Eye (tissue), 1 donor: ENCODE data around the gene ARHGAP9.
"Not testable (repeated sequence)": the region's sequence is repeated elsewhere in the genome, so short reads cannot be mapped to it uniquely, and the experiment has no call there.

ENCODE experiments used
- DNase-seq: peaks from one replicate; pipeline ENCODE4 v3.0.0-alpha.2; 2015

The ARHGAP9 gene

GRCh38 chr12:57517187-57517586 lies 37.5 kb upstream of the ARHGAP9 start:
- no peak for DNase-seq

- DNase-seq, result no peak
These were observed 37.0 kb upstream of the ARHGAP9 start for GRCh38 chr12:57516617-57517153.

GRCh38 chr12:57515934-57516541 lies 36.4 kb upstream of the ARHGAP9 start:
- no peak for DNase-seq

GRCh38 chr12:57515408-57515933 lies 35.8 kb upstream of the ARHGAP9 start:
- DNase-seq, result no peak

GRCh38 chr12:57514720-57515407 lies 35.2 kb upstream of the ARHGAP9 start:
- no peak for DNase-seq

GRCh38 chr12:57514246-57514645 lies 34.6 kb upstream of the ARHGAP9 start:
- DNase-seq, result not testable (repeated sequence)

- DNase-seq, result not testable (repeated sequence)
These were observed 34.0 kb upstream of the ARHGAP9 start for GRCh38 chr12:57513677-57514076.

- no peak for DNase-seq
These were observed 33.6 kb upstream of the ARHGAP9 start for GRCh38 chr12:57513266-57513665.

- no peak for DNase-seq
These were observed 33.0 kb upstream of the ARHGAP9 start for GRCh38 chr12:57512665-57513064.

GRCh38 chr12:57511588-57512325 lies 32.1 kb upstream of the ARHGAP9 start:
- DNase-seq, result no peak

GRCh38 chr12:57511161-57511560 lies 31.5 kb upstream of the ARHGAP9 start:
- DNase-seq, result no peak

- not testable (repeated sequence) for DNase-seq
These were observed 28.1 kb upstream of the ARHGAP9 start for GRCh38 chr12:57507796-57508195.

GRCh38 chr12:57506541-57506940 lies 26.9 kb upstream of the ARHGAP9 start:
- DNase-seq, result not testable (repeated sequence)

GRCh38 chr12:57502311-57502969 lies 22.8 kb upstream of the ARHGAP9 start:
- not testable (repeated sequence) for DNase-seq

GRCh38 chr12:57500213-57500612 lies 20.5 kb upstream of the ARHGAP9 start:
- DNase-seq, result no peak

- no peak for DNase-seq
These were observed 18.9 kb upstream of the ARHGAP9 start for GRCh38 chr12:57498571-57498970.

- no peak for DNase-seq
These were observed 18.5 kb upstream of the ARHGAP9 start for GRCh38 chr12:57498132-57498502.

GRCh38 chr12:57497223-57498131 lies 17.8 kb upstream of the ARHGAP9 start:
- DNase-seq, result no peak

- DNase-seq, result no peak
These were observed 17.2 kb upstream of the ARHGAP9 start for GRCh38 chr12:57496822-57497221.

GRCh38 chr12:57495051-57495701 lies 15.5 kb upstream of the ARHGAP9 start:
- DNase-seq, result not testable (repeated sequence)
